HepG2 (cell line): ENCODE measurements around the gene TXNRD2. TPM values are rescaled to one million over a fixed set of nuclear protein-coding genes. Genes with fewer than 3 reads are reported as not detected.

Experiments
- AGO2 ChIP-seq: fragments of 200-400 bp; formaldehyde crosslinking; optimal IDR thresholded peaks from 2 replicates; pipeline ENCODE3; 2017; ENCODE audit warnings: mild to moderate bottlenecking, low read depth, low read length, moderate library complexity
- CHD4 ChIP-seq: fragments of 200-600 bp; sonication (generic); IDR thresholded peaks from 2 replicates; pipeline ENCODE4 v1.7.0; 2017; ENCODE audit warnings: mild to moderate bottlenecking, low read length, borderline replicate concordance
- FOXA3 ChIP-seq: IDR thresholded peaks from 2 replicates; pipeline ENCODE4 v1.6.1; 2016; ENCODE audit warnings: missing genetic modification reagents, missing compliant biosample characterization
- FOXC1 ChIP-seq: sonication (generic); formaldehyde crosslinking; IDR thresholded peaks from 2 replicates; pipeline ENCODE4 v1.8.0; 2022; ENCODE audit warnings: mild to moderate bottlenecking, missing genetic modification reagents, borderline replicate concordance
- GFI1 ChIP-seq: sonication (generic); formaldehyde crosslinking; IDR thresholded peaks from 2 replicates; pipeline ENCODE4 v1.5.0; 2020; ENCODE audit warnings: missing genetic modification reagents, mild to moderate bottlenecking, borderline replicate concordance
- IKZF4 ChIP-seq: sonication (generic); formaldehyde crosslinking; IDR thresholded peaks from 2 replicates; pipeline ENCODE4 v1.5.1; 2020; ENCODE audit warnings: borderline replicate concordance, mild to moderate bottlenecking, low read depth, missing genetic modification reagents; ENCODE audit errors: not compliant biosample characterization
- KDM3A ChIP-seq: IDR thresholded peaks from 2 replicates; pipeline ENCODE4 v1.6.1; 2018; ENCODE audit warnings: low read depth, missing compliant biosample characterization
- KLF6 ChIP-seq: IDR thresholded peaks from 2 replicates; pipeline ENCODE4 v1.8.0; 2016; ENCODE audit warnings: missing biosample characterization, missing genetic modification reagents
- MATR3 ChIP-seq: sonication (generic); formaldehyde crosslinking; IDR thresholded peaks from 2 replicates; pipeline ENCODE4 v1.4.0; 2020; ENCODE audit warnings: missing genetic modification reagents
- PHF21A ChIP-seq: sonication (generic); formaldehyde crosslinking; IDR thresholded peaks from 2 replicates; pipeline ENCODE4 v1.5.0; 2020; ENCODE audit warnings: mild to moderate bottlenecking, missing genetic modification reagents
- RXRB ChIP-seq: IDR thresholded peaks from 2 replicates; pipeline ENCODE4 v1.6.1; 2016; ENCODE audit warnings: borderline replicate concordance, missing genetic modification reagents, missing compliant biosample characterization
- ZFYVE20 ChIP-seq: sonication (generic); formaldehyde crosslinking; IDR thresholded peaks from 2 replicates; pipeline ENCODE4 v1.8.0; 2023; ENCODE audit warnings: low read depth, mild to moderate bottlenecking, moderate library complexity, missing genetic modification reagents, borderline replicate concordance
- ZNF264 ChIP-seq: sonication (generic); formaldehyde crosslinking; IDR thresholded peaks from 2 replicates; pipeline ENCODE4 v1.4.0; 2020; ENCODE audit warnings: missing genetic modification reagents
- ZNF296 ChIP-seq: sonication (generic); formaldehyde crosslinking; conservative IDR thresholded peaks from 2 replicates; pipeline ENCODE4 v1.5.0; 2020; ENCODE audit warnings: mild to moderate bottlenecking, missing genetic modification reagents
- ZNF383 ChIP-seq: sonication (generic); formaldehyde crosslinking; IDR thresholded peaks from 2 replicates; pipeline ENCODE4 v1.4.0; 2020; ENCODE audit warnings: missing genetic modification reagents, mild to moderate bottlenecking, borderline replicate concordance
- ZNF619 ChIP-seq: sonication (generic); formaldehyde crosslinking; IDR thresholded peaks from 2 replicates; pipeline ENCODE4 v1.4.0; 2020; ENCODE audit warnings: mild to moderate bottlenecking, missing genetic modification reagents
- ZNF879 ChIP-seq: sonication (generic); formaldehyde crosslinking; IDR thresholded peaks from 2 replicates; pipeline ENCODE4 v1.8.1; 2023; ENCODE audit warnings: missing genetic modification reagents
- polyA plus RNA-seq, 8 experiments: library from polyadenylated mRNA; depleted of rRNA in 3 of 8; stranded (reverse) in 7 of 8; unstranded in 1 of 8; fragments of >200 nt; fragmentation: Illumina TruSeq in 4 of 8; extraction: Trizol in 4 of 8; gene quantifications; 2 replicates each; pipeline versions ENCODE4 v1.2.1 to v1.2.3, GENCODE V29; 2011 to 2016; ENCODE audit warnings: low read depth in 4 of 8, missing spikeins in 1 of 8, mixed read lengths in 1 of 8; ENCODE audit not compliant: insufficient read depth in 1 of 8
- total RNA-seq, 5 experiments: library from RNA; depleted of rRNA; stranded (reverse); fragments of >200 nt; fragmentation: Illumina TruSeq; extraction: Trizol; gene quantifications; 2 replicates each; pipeline ENCODE4 v1.2.3, GENCODE V29; 2016; ENCODE audit warnings: low read depth in 1 of 5
- TF ChIP-seq, protein P1 (sequence below): sonication (generic); formaldehyde crosslinking; IDR thresholded peaks from 2 replicates; pipeline ENCODE4 v1.4.0; 2020; ENCODE audit warnings: missing genetic modification reagents
- TF ChIP-seq, protein P2 (sequence below): conservative IDR thresholded peaks from 2 replicates; pipeline ENCODE4 v1.6.1; 2018; ENCODE audit warnings: missing genetic modification reagents
- TF ChIP-seq, protein P3 (sequence below): sonication (generic); formaldehyde crosslinking; IDR thresholded peaks from 2 replicates; pipeline ENCODE4 v1.4.0; 2020; ENCODE audit warnings: missing genetic modification reagents, low read depth, mild to moderate bottlenecking, borderline replicate concordance
- TF ChIP-seq, protein P4 (sequence below): sonication (generic); formaldehyde crosslinking; IDR thresholded peaks from 2 replicates; pipeline ENCODE4 v1.4.0; 2020; ENCODE audit warnings: mild to moderate bottlenecking, missing genetic modification reagents

TXNRD2 gene
- total and polyA plus RNA-seq, 2 of the 13 experiments (the other 11 are each of a cell fraction or from before 2014, with no cell fraction given), result 17.5 to 18.6 TPM

DNA sequence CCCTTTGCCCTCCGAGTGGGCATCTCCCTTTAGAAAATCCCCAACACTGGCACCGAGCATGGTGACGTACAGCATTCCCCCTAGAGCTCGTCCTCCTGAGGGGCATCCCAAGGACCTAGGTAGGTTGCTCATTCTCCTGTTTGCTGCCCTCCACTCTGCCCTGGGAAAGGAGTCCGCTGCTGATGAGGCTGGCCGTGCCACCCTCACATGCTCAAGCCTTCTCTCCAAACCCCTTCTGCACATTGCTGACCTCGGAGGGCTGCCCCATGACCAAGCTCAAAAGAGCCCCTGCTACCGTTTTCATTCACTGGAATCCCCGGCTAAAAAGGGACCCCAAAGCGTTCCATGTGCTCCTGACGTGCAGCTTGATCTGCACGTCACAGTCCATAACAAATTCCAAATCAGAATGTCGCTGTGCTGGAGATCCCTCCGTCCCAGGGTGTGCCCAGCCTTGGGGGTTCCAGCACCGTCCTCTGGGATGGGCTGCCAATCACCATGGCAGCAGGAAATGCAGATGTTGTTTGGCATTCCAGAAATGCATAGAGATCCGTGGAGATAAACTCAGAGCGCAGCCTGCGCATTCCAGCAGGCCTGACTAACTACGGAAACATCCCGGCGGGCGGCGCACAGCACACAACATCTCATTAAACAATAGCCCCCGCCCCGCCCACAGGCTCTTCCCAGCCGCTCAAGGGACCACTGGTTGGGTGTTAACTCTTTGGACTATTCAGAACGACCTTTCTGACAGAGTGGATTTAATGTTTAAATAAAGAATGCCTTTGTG, 60.6 kb downstream of the TXNRD2 start (continued):
- no peak for TF ChIP-seq FOXC1 (CRISPR knock-in tag)
- TF ChIP-seq IKZF4 (CRISPR knock-in tag), result no peak
- no peak for TF ChIP-seq ZNF879 (CRISPR knock-in tag)
- TF ChIP-seq ZNF264 (CRISPR knock-in tag), result 0 out of 2 replicates have a peak, but pooled peaks have one; percentile 31
- TF ChIP-seq ZNF619 (CRISPR knock-in tag), result no peak
- no peak for TF ChIP-seq ZFYVE20
- TF ChIP-seq RXRB, result peak; percentile 58; the same call in 1 of the 2 replicates
- TF ChIP-seq, protein P1, sequence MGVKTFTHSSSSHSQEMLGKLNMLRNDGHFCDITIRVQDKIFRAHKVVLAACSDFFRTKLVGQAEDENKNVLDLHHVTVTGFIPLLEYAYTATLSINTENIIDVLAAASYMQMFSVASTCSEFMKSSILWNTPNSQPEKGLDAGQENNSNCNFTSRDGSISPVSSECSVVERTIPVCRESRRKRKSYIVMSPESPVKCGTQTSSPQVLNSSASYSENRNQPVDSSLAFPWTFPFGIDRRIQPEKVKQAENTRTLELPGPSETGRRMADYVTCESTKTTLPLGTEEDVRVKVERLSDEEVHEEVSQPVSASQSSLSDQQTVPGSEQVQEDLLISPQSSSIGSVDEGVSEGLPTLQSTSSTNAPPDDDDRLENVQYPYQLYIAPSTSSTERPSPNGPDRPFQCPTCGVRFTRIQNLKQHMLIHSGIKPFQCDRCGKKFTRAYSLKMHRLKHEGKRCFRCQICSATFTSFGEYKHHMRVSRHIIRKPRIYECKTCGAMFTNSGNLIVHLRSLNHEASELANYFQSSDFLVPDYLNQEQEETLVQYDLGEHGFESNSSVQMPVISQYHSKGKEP (CRISPR knock-in tag), result no peak
- TF ChIP-seq AGO2, result no peak
- peak; percentile 76; the same call in 1 of the 2 replicates for TF ChIP-seq PHF21A (CRISPR knock-in tag)
- TF ChIP-seq CHD4, result peak; percentile 53; the same call in 1 of the 2 replicates
- no peak for TF ChIP-seq KDM3A
- TF ChIP-seq KLF6 (CRISPR knock-in tag), result no peak
- no peak for TF ChIP-seq MATR3 (CRISPR knock-in tag)
- TF ChIP-seq, protein P2, sequence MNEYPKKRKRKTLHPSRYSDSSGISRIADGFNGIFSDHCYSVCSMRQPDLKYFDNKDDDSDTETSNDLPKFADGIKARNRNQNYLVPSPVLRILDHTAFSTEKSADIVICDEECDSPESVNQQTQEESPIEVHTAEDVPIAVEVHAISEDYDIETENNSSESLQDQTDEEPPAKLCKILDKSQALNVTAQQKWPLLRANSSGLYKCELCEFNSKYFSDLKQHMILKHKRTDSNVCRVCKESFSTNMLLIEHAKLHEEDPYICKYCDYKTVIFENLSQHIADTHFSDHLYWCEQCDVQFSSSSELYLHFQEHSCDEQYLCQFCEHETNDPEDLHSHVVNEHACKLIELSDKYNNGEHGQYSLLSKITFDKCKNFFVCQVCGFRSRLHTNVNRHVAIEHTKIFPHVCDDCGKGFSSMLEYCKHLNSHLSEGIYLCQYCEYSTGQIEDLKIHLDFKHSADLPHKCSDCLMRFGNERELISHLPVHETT (CRISPR knock-in tag), result no peak
- TF ChIP-seq ZNF383 (CRISPR knock-in tag), result no peak
- no peak for TF ChIP-seq ZNF296 (CRISPR knock-in tag)
- TF ChIP-seq GFI1 (CRISPR knock-in tag), result no peak; the same call in 1 of the 2 replicates
- TF ChIP-seq, protein P3, sequence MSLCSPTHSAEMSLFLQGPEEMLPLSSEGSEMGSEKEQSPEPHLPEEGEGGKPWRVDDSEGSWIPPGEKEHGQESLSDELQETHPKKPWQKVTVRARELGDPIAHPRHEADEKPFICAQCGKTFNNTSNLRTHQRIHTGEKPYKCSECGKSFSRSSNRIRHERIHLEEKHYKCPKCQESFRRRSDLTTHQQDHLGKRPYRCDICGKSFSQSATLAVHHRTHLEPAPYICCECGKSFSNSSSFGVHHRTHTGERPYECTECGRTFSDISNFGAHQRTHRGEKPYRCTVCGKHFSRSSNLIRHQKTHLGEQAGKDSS (CRISPR knock-in tag), result no peak
- TF ChIP-seq, protein P4, sequence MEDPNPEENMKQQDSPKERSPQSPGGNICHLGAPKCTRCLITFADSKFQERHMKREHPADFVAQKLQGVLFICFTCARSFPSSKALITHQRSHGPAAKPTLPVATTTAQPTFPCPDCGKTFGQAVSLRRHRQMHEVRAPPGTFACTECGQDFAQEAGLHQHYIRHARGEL (CRISPR knock-in tag), result no peak
- peak; percentile 79 for TF ChIP-seq FOXA3 (CRISPR knock-in tag)
